ENCODE measurements around the gene EEF1A2.

- TF ChIP-seq EZH2 (IDR thresholded peaks at IDR 0.05) (no peak), POLR2AphosphoS5 (IDR thresholded peaks at IDR 0.05; ENCODE audit: borderline replicate concordance, low read depth, low read length) (no peak), FOXP2 (optimal IDR thresholded peaks at IDR 0.05; ENCODE audit: control extremely low read depth, extremely low read length, insufficient read depth) (no peak)
These were observed 45.9 kb downstream of the EEF1A2 start for GRCh38 chr20:63452821-63453523.

Measured in SK-N-MC (cell line).